Endothelial cell of umbilical vein (primary cell): ENCODE measurements around the gene CYTH2. TPM values are rescaled to one million over a fixed set of nuclear protein-coding genes. Genes with fewer than 3 reads are reported as not detected.

Source experiments
- BruUV-seq: library from RNA; stranded (reverse); fragments of 400-500 nt; replicated peaks from 2 replicates; lab custom pipeline; 2021; lab: Mats Ljungman, UMichigan
- CTCF ChIA-PET: fragments of 300-600, 350-600 bp; sonication (Branson Sonifier 250); formaldehyde crosslinking; loops from one replicate; lab custom pipeline; 2021; ENCODE audit warnings: antibody characterized with exemption, inconsistent platforms; lab: Charles Lee
- POLR2A ChIA-PET: fragments of 300-600, 350-600 bp; sonication (Branson Sonifier 250); formaldehyde crosslinking; loops from one replicate; lab custom pipeline; 2021; ENCODE audit warnings: antibody characterized with exemption, inconsistent platforms; lab: Charles Lee
- DNase-seq: peaks from one replicate; pipeline ENCODE4 v3.0.0-alpha.2; 2011; ENCODE audit warnings: low read depth, low spot score
- FAIRE-seq: peaks from 2 replicates; lab custom pipeline; 2011; peaks lifted over from hg19 to GRCh38; lab: Jason Lieb, UNC
- H2AFZ ChIP-seq: 2 replicates; pipeline ENCODE4 v1.6.0; 2012; ENCODE audit warnings: low read depth, low read length, control low read depth, inconsistent platforms
- H3K27ac ChIP-seq: 2 replicates; pipeline ENCODE4 v1.5.1; 2011; ENCODE audit warnings: low read depth, mild to moderate bottlenecking, control low read depth, low read length, moderate library complexity; ENCODE audit not compliant: insufficient read depth
- H3K27me3 ChIP-seq, 2 experiments: 2 replicates each; pipeline versions ENCODE4 v1.6.0 to v1.6.1; 2011; ENCODE audit warnings: low read length in 2 of 2, mixed read lengths in 1 of 2; ENCODE audit not compliant: control insufficient read depth in 2 of 2, insufficient read depth in 2 of 2
- H3K36me3 ChIP-seq, 2 experiments: 2 replicates in 1 of 2; 3 replicates in 1 of 2; pipeline ENCODE4 v1.5.1; 2011; ENCODE audit warnings: low read length in 2 of 2, mild to moderate bottlenecking in 1 of 2, moderate library complexity in 1 of 2; ENCODE audit not compliant: control insufficient read depth in 2 of 2, insufficient read depth in 2 of 2; ENCODE audit errors: extremely low read depth in 1 of 2
- H3K4me1 ChIP-seq: 3 replicates; pipeline ENCODE4 v1.5.1; 2011; ENCODE audit warnings: mild to moderate bottlenecking, low read length; ENCODE audit not compliant: control insufficient read depth, insufficient read depth; ENCODE audit errors: extremely low read depth
- H3K4me2 ChIP-seq: 2 replicates; pipeline ENCODE4 v1.6.1; 2011; ENCODE audit warnings: low read length, control low read depth, mixed read lengths; ENCODE audit not compliant: insufficient read depth
- H3K4me3 ChIP-seq, 3 experiments: fragments of 200-600 bp in 1 of 3; sonication (generic), shearing (Covaris generic) in 1 of 3; replicated peaks in 1 of 3; 2 replicates each; pipeline ENCODE4 v1.5.1; 2011 to 2016; ENCODE audit warnings: control low read depth in 3 of 3, low read length in 3 of 3, mild to moderate bottlenecking in 2 of 3, inconsistent platforms in 1 of 3, low read depth in 1 of 3, moderate library complexity in 1 of 3; ENCODE audit not compliant: insufficient read depth in 1 of 3
- H3K79me2 ChIP-seq: 2 replicates; pipeline ENCODE4 v1.6.0; 2012; ENCODE audit warnings: low read length, inconsistent platforms; ENCODE audit not compliant: control insufficient read depth, insufficient read depth
- H3K9ac ChIP-seq: replicated peaks from 2 replicates; pipeline ENCODE3; 2011; ENCODE audit warnings: low read length, control low read depth; ENCODE audit not compliant: insufficient read depth; ENCODE audit errors: extremely low read depth
- H3K9me1 ChIP-seq: replicated peaks from 3 replicates; pipeline ENCODE4 v1.6.0; 2011; ENCODE audit warnings: mild to moderate bottlenecking, low read length; ENCODE audit not compliant: control insufficient read depth, insufficient read depth; ENCODE audit errors: extremely low read depth
- H3K9me3 ChIP-seq: replicated peaks from 2 replicates; pipeline ENCODE4 v1.5.1; 2012; ENCODE audit warnings: low read length, inconsistent platforms; ENCODE audit not compliant: control insufficient read depth, insufficient read depth
- H4K20me1 ChIP-seq: replicated peaks from 2 replicates; pipeline ENCODE3; 2011; ENCODE audit warnings: mild to moderate bottlenecking, low read length; ENCODE audit not compliant: control insufficient read depth, insufficient read depth; ENCODE audit errors: extremely low read depth
- EZH2 ChIP-seq: IDR thresholded peaks from 2 replicates; pipeline ENCODE4 v1.6.1; 2012; ENCODE audit warnings: borderline replicate concordance, low read depth, mild to moderate bottlenecking, moderate library complexity, low read length, inconsistent platforms; ENCODE audit not compliant: severe bottlenecking
- FOS ChIP-seq: IDR thresholded peaks from 2 replicates; pipeline ENCODE4 v1.6.1; 2011; ENCODE audit warnings: mild to moderate bottlenecking, low read length, moderate library complexity, borderline replicate concordance; ENCODE audit not compliant: insufficient read depth
- GATA2 ChIP-seq: IDR thresholded peaks from 2 replicates; pipeline ENCODE4 v1.7.0; 2011; ENCODE audit warnings: low read depth, mild to moderate bottlenecking, moderate library complexity, mixed read lengths, low read length; ENCODE audit not compliant: insufficient read length, insufficient read depth
- JUN ChIP-seq: IDR thresholded peaks from 2 replicates; pipeline ENCODE4 v1.6.1; 2011; ENCODE audit warnings: borderline replicate concordance, low read depth; ENCODE audit not compliant: insufficient read length, insufficient read depth
- MYC ChIP-seq: IDR thresholded peaks from one replicate; pipeline ENCODE4 v1.6.1; 2011; ENCODE audit warnings: mild to moderate bottlenecking, low read depth, low read length
- POLR2A ChIP-seq: IDR thresholded peaks from 2 replicates; pipeline ENCODE4 v1.6.1; 2012; ENCODE audit warnings: low read depth, mild to moderate bottlenecking, control low read depth, low read length
- POLR2AphosphoS5 ChIP-seq: IDR thresholded peaks from 2 replicates; pipeline ENCODE4 v1.6.1; 2012; ENCODE audit warnings: low read depth, mild to moderate bottlenecking, control low read depth, low read length, moderate library complexity; ENCODE audit not compliant: insufficient read depth
- dilution Hi-C: fragments of 300-500 bp; cut with MboI; formaldehyde crosslinking; loops from one replicate; pipeline ENCODE4 v1.15.0; 2019; ENCODE audit warnings: low sequenced_read_pairs; ENCODE audit not compliant: extremely low pct_ligation_motif_present
- intact Hi-C: fragments of 100-400 bp; cut with micrococcal nuclease; formaldehyde crosslinking; loops from one replicate; pipeline ENCODE4 v1.10.0; 2022
- polyA plus RNA-seq, 4 experiments: library from polyadenylated mRNA; depleted of rRNA in 3 of 4; stranded (reverse) in 3 of 4; unstranded in 1 of 4; fragments of >200 nt; gene quantifications; 2 replicates each; pipeline versions ENCODE4 v1.2.1 to v1.2.3, GENCODE V29; 2011 to 2012; ENCODE audit warnings: missing spikeins in 1 of 4
- total RNA-seq: library from RNA; stranded (reverse); gene quantifications from 2 replicates; pipeline ENCODE4 v1.2.3, GENCODE V29; 2021
- TF ChIP-seq, protein P1 (sequence below), 2 donors: IDR thresholded peaks; 1 replicate in 1 of 2; 2 replicates in 1 of 2; pipeline ENCODE4 v1.5.1; 2011; ENCODE audit warnings: low read length in 2 of 2, mild to moderate bottlenecking in 2 of 2, moderate library complexity in 2 of 2, control low read depth in 1 of 2, inconsistent platforms in 1 of 2, low read depth in 1 of 2; ENCODE audit not compliant: insufficient read depth in 1 of 2; ENCODE audit errors: extremely low read depth in 1 of 2
- TF ChIP-seq, protein P2 (sequence below): IDR thresholded peaks from 2 replicates; pipeline ENCODE4 v1.6.1; 2011; ENCODE audit not compliant: insufficient read depth, insufficient read length

The CYTH2 gene
- total and polyA plus RNA-seq, 2 donors (not counting 3 experiments of a cell fraction or from before 2014, with no cell fraction given): 98.4 to 119 TPM

DNA sequence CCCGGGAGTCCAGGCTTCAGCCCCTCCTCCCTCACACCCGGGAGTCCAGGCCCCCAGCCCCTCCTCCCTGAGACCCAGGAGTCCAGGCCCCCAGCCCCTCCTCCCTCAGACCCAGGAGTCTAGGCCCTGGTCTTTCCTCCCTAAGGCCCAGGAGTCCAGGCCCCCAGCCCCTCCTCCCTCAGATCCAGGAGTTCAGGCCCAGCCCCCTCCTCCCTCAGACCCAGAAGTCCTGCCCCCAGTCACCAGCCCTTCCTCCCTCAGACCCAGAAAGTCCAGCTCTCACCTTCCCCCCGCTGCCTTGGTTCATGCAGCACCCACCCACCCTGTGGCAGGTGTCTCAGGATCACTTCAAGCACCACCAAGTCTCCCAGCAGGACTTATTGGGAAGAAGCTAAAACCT lies 14.1 kb downstream of the CYTH2 start:
- no peak for FAIRE-seq
- Histone ChIP-seq H3K9me1 (no peaks in the 10 kb centered on the region), H3K4me1 (peaks cover 30% of the 10 kb centered on the region), H3K79me2 (no peaks in the 10 kb centered on the region), H3K9me3 (no peaks in the 10 kb centered on the region), H4K20me1 (no peaks in the 10 kb centered on the region), H3K9ac (no peak overlapping the region), H2AFZ (no peak overlapping the region), H3K4me3 (no peak overlapping the region), H3K27ac (no peak overlapping the region), H3K27me3 (no peaks in the 10 kb centered on the region), H3K36me3 (peaks cover 0 to 8% of the 10 kb centered on the region in 2 experiments), H3K4me2 (no peak overlapping the region)
- ChIA-PET CTCF (no interaction called here), POLR2A (no interaction called here)
- dilution Hi-C loops: no loop called here
- BruUV-seq: no TSS peak
- no peak for TF ChIP-seq JUN
- TF ChIP-seq, protein P1, sequence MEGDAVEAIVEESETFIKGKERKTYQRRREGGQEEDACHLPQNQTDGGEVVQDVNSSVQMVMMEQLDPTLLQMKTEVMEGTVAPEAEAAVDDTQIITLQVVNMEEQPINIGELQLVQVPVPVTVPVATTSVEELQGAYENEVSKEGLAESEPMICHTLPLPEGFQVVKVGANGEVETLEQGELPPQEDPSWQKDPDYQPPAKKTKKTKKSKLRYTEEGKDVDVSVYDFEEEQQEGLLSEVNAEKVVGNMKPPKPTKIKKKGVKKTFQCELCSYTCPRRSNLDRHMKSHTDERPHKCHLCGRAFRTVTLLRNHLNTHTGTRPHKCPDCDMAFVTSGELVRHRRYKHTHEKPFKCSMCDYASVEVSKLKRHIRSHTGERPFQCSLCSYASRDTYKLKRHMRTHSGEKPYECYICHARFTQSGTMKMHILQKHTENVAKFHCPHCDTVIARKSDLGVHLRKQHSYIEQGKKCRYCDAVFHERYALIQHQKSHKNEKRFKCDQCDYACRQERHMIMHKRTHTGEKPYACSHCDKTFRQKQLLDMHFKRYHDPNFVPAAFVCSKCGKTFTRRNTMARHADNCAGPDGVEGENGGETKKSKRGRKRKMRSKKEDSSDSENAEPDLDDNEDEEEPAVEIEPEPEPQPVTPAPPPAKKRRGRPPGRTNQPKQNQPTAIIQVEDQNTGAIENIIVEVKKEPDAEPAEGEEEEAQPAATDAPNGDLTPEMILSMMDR (IDR thresholded peaks at IDR 0.05; ENCODE audit: extremely low read depth in 1 of 2, insufficient read depth in 1 of 2, low read depth in 1 of 2, low read length in 2 of 2): no peak
- TF ChIP-seq, protein P2, sequence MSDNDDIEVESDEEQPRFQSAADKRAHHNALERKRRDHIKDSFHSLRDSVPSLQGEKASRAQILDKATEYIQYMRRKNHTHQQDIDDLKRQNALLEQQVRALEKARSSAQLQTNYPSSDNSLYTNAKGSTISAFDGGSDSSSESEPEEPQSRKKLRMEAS: no peak
- no peak for TF ChIP-seq POLR2A
- no peak for TF ChIP-seq POLR2AphosphoS5
- no peak for TF ChIP-seq EZH2
- TF ChIP-seq MYC: no peak
- TF ChIP-seq GATA2: no peak
- TF ChIP-seq FOS: no peak
- intact Hi-C loops: loop anchor here (5.0 kb wide), 1 partner anchor 86 kb away; no protein-coding TSS in a partner anchor
- no peak for DNase-seq
